DOHH2 (cell line): ENCODE data around the gene KCNJ1.
A peak's percentile ranks its signal among the peaks of the same experiment; 100 is the strongest.

Source experiments
- H3F3A ChIP-seq: fragments of 200-600 bp; sonication (generic), shearing (Covaris generic); 2 replicates; pipeline ENCODE4 v1.6.0; 2016; ENCODE audit warnings: antibody characterized with exemption, mild to moderate bottlenecking; ENCODE audit not compliant: control insufficient read depth, insufficient read depth
- H3K27ac ChIP-seq: fragments of 200-600 bp; sonication (generic); 2 replicates; pipeline ENCODE4 v1.5.1; 2014; ENCODE audit warnings: low read depth, mild to moderate bottlenecking, low read length, moderate library complexity
- H3K27me3 ChIP-seq: fragments of 200-600 bp; sonication (generic); 2 replicates; pipeline ENCODE4 v1.6.1; 2014; ENCODE audit warnings: mild to moderate bottlenecking, low read length, mixed read lengths; ENCODE audit not compliant: control insufficient read depth
- H3K36me3 ChIP-seq: fragments of 200-600 bp; sonication (generic); 2 replicates; pipeline ENCODE4 v1.6.1; 2014; ENCODE audit warnings: mild to moderate bottlenecking, low read length, moderate library complexity, mixed read lengths; ENCODE audit not compliant: control insufficient read depth
- H3K4me1 ChIP-seq: fragments of 200-600 bp; sonication (generic); 2 replicates; pipeline ENCODE4 v1.6.1; 2014; ENCODE audit warnings: mild to moderate bottlenecking, low read length, mixed read lengths; ENCODE audit not compliant: control insufficient read depth
- H3K4me2 ChIP-seq: fragments of 200-600 bp; sonication (generic); 2 replicates; pipeline ENCODE4 v1.6.0; 2014; ENCODE audit warnings: mild to moderate bottlenecking, low read length, moderate library complexity
- H3K4me3 ChIP-seq: fragments of 200-600 bp; sonication (generic); 2 replicates; pipeline ENCODE4 v1.5.1; 2014; ENCODE audit warnings: mild to moderate bottlenecking, low read length, mixed read lengths
- H3K79me2 ChIP-seq: fragments of 200-600 bp; sonication (generic); 2 replicates; pipeline ENCODE4 v1.6.1; 2014; ENCODE audit warnings: mild to moderate bottlenecking, low read length, mixed read lengths; ENCODE audit not compliant: control insufficient read depth
- H3K9me2 ChIP-seq: fragments of 200-600 bp; sonication (generic); replicated peaks from 2 replicates; pipeline ENCODE4 v1.6.1; 2014; ENCODE audit warnings: mild to moderate bottlenecking, low read length, mixed read lengths; ENCODE audit not compliant: control insufficient read depth
- H3K9me3 ChIP-seq: fragments of 200-600 bp; sonication (generic); 2 replicates; pipeline ENCODE4 v1.6.1; 2014; ENCODE audit warnings: antibody characterized with exemption, low read length, mixed read lengths; ENCODE audit not compliant: control insufficient read depth, insufficient read depth
- H4K20me1 ChIP-seq: fragments of 200-600 bp; sonication (generic); 2 replicates; pipeline ENCODE4 v1.6.0; 2014; ENCODE audit warnings: low read depth, mild to moderate bottlenecking, antibody characterized with exemption, low read length, moderate library complexity; ENCODE audit not compliant: control insufficient read depth, insufficient read depth
- CTCF ChIP-seq: fragments of 200-600 bp; sonication (generic); IDR thresholded peaks from one replicate; pipeline ENCODE4 v1.5.1; 2014; ENCODE audit warnings: antibody characterized with exemption, mild to moderate bottlenecking, low read depth, low read length; ENCODE audit not compliant: poor library complexity, severe bottlenecking
- EZH2phosphoT487 ChIP-seq: fragments of 200-600 bp; sonication (generic); IDR thresholded peaks from 2 replicates; pipeline ENCODE4 v1.6.1; 2017; ENCODE audit warnings: borderline replicate concordance, mild to moderate bottlenecking, antibody characterized with exemption, low read length, moderate library complexity, mixed read lengths

The KCNJ1 gene

GRCh38 chr11:128889657-128890213 is 22.6 kb upstream of the KCNJ1 start:
- H3K4me2 ChIP-seq = no peak overlapping the region
- H3K4me1 ChIP-seq = no peaks in the 10 kb centered on the region
- H3K9me2 ChIP-seq = no peaks in the 10 kb centered on the region
- no peak overlapping the region for H3K27ac ChIP-seq
- TF ChIP-seq EZH2phosphoT487 (no peak), CTCF (no peak)
- H4K20me1 ChIP-seq = no peaks in the 10 kb centered on the region
- H3K36me3 ChIP-seq = no peaks in the 10 kb centered on the region
- no peaks in the 10 kb centered on the region for H3K9me3 ChIP-seq
- no peak overlapping the region for H3K4me3 ChIP-seq
- H3F3A ChIP-seq = no peaks in the 10 kb centered on the region
- H3K79me2 ChIP-seq = no peaks in the 10 kb centered on the region
- peaks cover 54% of the 10 kb centered on the region for H3K27me3 ChIP-seq

- Histone ChIP-seq H4K20me1 (no peaks in the 10 kb centered on the region), H3K27ac (no peak overlapping the region), H3K4me3 (no peak overlapping the region), H3K4me2 (no peak overlapping the region), H3K36me3 (no peaks in the 10 kb centered on the region), H3K27me3 (peaks cover 43% of the 10 kb centered on the region), H3K79me2 (no peaks in the 10 kb centered on the region), H3K9me3 (no peaks in the 10 kb centered on the region), H3K4me1 (no peaks in the 10 kb centered on the region), H3F3A (no peaks in the 10 kb centered on the region), H3K9me2 (no peaks in the 10 kb centered on the region)
- TF ChIP-seq CTCF (no peak), EZH2phosphoT487 (no peak)
Measured at GRCh38 chr11:128888034-128888985, 21.2 kb upstream of the KCNJ1 start.

- TF ChIP-seq EZH2phosphoT487 = no peak
- TF ChIP-seq CTCF = peak; percentile 54
- H3K27me3 ChIP-seq = peaks cover 47% of the 10 kb centered on the region
- H3K36me3 ChIP-seq = no peaks in the 10 kb centered on the region
- H3K79me2 ChIP-seq = no peaks in the 10 kb centered on the region
- no peaks in the 10 kb centered on the region for H3F3A ChIP-seq
- H3K4me1 ChIP-seq = no peaks in the 10 kb centered on the region
- H4K20me1 ChIP-seq = no peaks in the 10 kb centered on the region
- no peaks in the 10 kb centered on the region for H3K9me3 ChIP-seq
- no peak overlapping the region for H3K4me3 ChIP-seq
- no peaks in the 10 kb centered on the region for H3K9me2 ChIP-seq
- H3K27ac ChIP-seq = no peak overlapping the region
- no peak overlapping the region for H3K4me2 ChIP-seq
Measured at GRCh38 chr11:128886406-128887124, 19.5 kb upstream of the KCNJ1 start.
